OCI-M1 (cell line): ENCODE measurements around the gene NRTN.
A peak's percentile ranks its signal among the peaks of the same experiment; 100 is the strongest.
"Not testable (repeated sequence)": the region's sequence is repeated elsewhere in the genome, so short reads cannot be mapped to it uniquely, and the experiment has no call there.

ENCODE experiments used
- DNase-seq: peaks from one replicate; lab custom pipeline; 2025; lab: John Stamatoyannopoulos, UW

The NRTN gene

DNA sequence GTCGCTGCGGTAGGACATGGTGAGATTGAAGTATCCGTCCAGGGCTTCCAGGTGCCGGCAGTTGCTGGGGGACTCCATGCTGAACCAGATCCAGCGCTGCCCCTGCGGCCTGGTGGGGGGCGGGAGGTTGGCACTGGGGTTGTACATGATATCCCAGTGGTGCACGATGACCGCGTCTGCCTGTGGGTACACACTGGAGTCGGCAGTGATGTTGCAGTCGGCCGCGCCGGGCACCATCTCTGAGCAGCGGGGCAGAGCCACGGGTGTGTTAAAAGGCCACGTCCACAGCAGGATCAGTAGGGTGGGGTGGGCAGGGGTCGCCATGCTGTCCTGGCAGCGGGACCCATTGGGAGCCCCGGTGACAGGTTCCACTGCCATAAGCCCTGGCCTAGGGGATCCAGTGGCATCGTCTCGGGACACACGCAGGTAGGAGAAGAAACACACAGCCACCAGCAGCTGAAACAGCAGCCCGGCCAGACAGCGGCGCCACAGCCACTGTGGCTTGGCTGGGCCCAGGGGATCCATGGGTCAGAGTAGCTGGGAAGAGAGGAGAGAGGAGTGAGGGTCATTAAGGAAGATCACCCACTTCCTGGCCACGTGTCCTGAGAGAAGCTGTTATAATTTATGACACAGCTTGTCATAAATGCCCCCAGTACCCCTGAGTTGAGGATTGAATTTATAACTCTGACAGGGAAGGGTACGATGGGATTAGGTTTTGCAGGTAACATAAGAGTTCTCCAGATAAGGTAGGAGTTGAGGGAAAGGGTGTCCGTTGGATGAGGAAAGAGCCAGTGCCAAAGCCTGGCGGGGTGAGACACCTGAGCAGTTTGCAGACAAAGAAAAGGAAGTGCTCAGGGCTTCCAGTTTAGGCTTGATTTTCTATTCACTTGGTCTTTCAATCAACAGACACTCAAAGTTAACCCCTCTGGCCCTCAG lies 62.6 kb downstream of the NRTN start:
- DNase-seq = no peak

DNA sequence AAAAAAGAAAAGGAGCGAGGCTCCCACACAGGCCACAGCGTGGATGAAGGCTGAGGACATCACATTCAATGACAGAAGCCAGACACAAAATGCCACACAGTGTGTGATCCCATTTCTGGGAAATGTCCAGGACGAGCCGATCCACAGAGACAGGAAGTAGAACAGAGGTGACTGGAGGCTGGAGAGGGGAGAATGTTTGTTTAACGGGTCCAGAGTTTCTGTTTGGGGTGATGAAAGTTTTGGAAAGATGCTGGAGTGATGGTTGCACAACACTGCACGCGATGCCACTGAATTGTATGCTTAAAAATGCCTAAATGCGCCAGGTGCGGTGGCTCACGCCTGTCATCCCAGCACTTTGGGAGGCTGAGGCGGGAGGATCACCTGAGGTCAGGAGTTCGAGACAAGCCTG lies 66.1 kb downstream of the NRTN start:
- peak; percentile 2 for DNase-seq

DNA sequence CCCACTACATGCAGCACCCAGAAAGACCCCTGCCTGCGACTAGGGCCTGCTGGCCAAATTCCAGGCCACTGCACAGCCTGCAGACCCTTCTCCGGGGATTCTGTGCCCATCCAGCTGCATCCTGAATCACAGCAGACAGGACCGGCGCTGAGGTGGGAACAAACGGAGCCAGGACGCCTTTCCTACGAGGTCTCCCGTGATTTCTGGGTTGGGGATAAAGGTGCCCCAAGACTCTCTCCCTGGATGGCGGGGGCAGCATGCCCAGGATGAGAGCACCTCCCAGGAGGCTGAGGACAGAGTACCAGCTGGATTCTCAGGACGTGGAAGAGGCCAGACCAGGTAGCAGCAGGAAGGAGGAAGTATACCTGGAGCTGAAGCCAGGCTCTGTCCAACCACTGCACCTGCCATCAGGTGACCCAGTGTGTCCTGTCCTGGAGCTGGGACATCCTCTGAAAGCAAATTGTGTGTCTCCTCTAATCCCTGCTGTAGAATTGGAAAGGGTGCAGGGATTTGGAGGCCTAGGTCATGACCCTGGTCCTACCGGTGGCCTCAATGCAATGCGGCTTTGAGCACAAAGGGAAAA lies 68.8 kb downstream of the NRTN start:
- no peak for DNase-seq

DNA sequence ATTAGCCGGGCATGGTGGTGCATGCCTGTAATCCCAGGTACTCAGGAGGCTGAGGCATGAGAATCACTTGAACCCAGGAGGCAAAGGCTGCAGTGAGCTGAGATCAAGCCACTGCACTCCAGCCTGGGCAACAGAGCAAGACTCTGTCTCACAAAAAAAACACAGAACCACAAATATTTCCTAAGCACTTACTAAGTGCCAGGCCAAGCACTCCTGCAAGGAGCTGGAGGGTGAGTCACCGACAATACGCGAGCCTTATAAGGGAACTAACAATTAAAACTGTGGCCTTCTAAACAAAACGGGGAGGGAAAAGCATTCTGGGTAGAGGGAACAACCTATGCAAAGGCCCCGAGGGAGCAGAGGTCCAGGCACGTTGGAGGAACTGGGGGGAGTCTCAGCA lies 69.6 kb downstream of the NRTN start:
- not testable (repeated sequence) for DNase-seq

DNA sequence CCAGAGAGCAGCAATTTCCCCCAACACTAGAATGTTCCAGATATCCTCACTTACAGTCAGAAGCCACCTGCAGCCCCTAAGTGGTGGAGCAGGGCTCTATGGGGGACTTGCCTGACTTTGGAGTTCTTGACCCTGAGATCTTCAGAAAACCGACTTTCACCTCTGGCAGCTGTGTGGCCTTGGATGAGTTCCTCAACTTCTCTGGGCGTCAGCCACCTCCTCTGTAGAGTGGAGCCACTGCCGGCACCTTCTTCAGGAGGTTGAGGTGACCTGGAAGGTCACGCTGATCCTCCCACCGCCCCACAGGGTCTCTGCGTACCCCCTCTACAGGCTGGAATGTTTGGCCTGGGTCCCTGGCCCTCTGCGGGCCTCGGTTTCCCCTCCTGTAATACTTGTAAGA lies 72.6 kb downstream of the NRTN start:
- no peak for DNase-seq

DNA sequence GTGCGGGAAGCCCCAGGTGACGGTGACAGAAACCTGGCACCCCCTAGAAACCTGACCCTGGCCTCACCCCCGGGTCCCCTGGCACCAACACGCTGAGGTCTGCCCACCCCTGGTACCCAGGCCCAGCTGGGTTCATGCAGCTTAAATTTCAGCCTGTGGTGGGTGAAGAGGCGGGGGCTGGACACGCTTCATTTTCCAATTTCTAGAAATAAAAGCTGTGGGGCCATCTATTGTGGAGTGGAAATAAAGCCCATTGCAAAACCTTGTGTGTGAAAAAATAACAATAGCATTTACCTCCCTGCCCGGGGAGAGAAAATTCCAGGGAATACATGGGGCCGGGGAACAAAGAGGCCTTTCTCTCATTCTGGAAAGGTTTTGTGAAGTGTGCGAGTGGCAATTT lies 73.0 kb downstream of the NRTN start:
- DNase-seq = no peak
